HL-60 (cell line): ENCODE data around the gene ADIRF.
"Not testable (repeated sequence)": the region's sequence is repeated elsewhere in the genome, so short reads cannot be mapped to it uniquely, and the experiment has no call there.

ENCODE experiments used
- GABPA ChIP-seq: IDR thresholded peaks from 2 replicates; pipeline ENCODE4 v1.6.1; 2012; ENCODE audit warnings: low read depth
- POLR2AphosphoS5 ChIP-seq: IDR thresholded peaks from 2 replicates; pipeline ENCODE4 v1.6.1; 2012; ENCODE audit warnings: low read depth
- SPI1 ChIP-seq: IDR thresholded peaks from 2 replicates; pipeline ENCODE4 v1.6.1; 2012; ENCODE audit warnings: low read depth, mild to moderate bottlenecking, borderline replicate concordance
- TF ChIP-seq, protein P1 (sequence below): IDR thresholded peaks from one replicate; pipeline ENCODE4 v1.5.1; 2011; ENCODE audit warnings: low read length, control low read depth, inconsistent platforms; ENCODE audit not compliant: insufficient read depth
- TF ChIP-seq, protein P2 (sequence below): IDR thresholded peaks from 2 replicates; pipeline ENCODE4 v1.6.1; 2012; ENCODE audit warnings: low read depth; ENCODE audit not compliant: insufficient replicate concordance

DNA sequence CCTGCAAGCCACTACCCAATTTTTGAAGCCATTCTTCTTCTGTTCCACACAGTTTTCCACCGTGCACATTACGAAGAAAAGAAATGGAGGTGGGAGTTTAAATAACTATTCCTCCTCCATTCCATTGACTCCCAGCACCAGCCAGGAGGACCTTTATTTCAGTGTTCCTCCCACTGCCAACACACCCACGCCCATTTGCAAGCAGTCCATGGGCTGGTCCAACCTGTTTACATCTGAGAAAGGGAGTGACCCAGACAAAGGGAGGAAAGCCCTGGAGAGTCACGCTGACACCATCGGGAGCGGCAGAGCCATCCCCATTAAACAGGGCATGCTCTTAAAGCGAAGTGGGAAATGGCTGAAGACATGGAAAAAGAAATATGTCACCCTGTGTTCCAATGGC, 40.0 kb downstream of the ADIRF start:
- not testable (repeated sequence) for TF ChIP-seq POLR2AphosphoS5, SPI1, GABPA
- TF ChIP-seq, protein P1, sequence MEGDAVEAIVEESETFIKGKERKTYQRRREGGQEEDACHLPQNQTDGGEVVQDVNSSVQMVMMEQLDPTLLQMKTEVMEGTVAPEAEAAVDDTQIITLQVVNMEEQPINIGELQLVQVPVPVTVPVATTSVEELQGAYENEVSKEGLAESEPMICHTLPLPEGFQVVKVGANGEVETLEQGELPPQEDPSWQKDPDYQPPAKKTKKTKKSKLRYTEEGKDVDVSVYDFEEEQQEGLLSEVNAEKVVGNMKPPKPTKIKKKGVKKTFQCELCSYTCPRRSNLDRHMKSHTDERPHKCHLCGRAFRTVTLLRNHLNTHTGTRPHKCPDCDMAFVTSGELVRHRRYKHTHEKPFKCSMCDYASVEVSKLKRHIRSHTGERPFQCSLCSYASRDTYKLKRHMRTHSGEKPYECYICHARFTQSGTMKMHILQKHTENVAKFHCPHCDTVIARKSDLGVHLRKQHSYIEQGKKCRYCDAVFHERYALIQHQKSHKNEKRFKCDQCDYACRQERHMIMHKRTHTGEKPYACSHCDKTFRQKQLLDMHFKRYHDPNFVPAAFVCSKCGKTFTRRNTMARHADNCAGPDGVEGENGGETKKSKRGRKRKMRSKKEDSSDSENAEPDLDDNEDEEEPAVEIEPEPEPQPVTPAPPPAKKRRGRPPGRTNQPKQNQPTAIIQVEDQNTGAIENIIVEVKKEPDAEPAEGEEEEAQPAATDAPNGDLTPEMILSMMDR, result not testable (repeated sequence)
- TF ChIP-seq, protein P2, sequence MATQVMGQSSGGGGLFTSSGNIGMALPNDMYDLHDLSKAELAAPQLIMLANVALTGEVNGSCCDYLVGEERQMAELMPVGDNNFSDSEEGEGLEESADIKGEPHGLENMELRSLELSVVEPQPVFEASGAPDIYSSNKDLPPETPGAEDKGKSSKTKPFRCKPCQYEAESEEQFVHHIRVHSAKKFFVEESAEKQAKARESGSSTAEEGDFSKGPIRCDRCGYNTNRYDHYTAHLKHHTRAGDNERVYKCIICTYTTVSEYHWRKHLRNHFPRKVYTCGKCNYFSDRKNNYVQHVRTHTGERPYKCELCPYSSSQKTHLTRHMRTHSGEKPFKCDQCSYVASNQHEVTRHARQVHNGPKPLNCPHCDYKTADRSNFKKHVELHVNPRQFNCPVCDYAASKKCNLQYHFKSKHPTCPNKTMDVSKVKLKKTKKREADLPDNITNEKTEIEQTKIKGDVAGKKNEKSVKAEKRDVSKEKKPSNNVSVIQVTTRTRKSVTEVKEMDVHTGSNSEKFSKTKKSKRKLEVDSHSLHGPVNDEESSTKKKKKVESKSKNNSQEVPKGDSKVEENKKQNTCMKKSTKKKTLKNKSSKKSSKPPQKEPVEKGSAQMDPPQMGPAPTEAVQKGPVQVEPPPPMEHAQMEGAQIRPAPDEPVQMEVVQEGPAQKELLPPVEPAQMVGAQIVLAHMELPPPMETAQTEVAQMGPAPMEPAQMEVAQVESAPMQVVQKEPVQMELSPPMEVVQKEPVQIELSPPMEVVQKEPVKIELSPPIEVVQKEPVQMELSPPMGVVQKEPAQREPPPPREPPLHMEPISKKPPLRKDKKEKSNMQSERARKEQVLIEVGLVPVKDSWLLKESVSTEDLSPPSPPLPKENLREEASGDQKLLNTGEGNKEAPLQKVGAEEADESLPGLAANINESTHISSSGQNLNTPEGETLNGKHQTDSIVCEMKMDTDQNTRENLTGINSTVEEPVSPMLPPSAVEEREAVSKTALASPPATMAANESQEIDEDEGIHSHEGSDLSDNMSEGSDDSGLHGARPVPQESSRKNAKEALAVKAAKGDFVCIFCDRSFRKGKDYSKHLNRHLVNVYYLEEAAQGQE, result not testable (repeated sequence)
